HepG2 (cell line): ENCODE results near the gene DCDC2. TPM values are rescaled to one million over a fixed set of nuclear protein-coding genes. Genes with fewer than 3 reads are reported as not detected.
A peak's percentile ranks its signal among the peaks of the same experiment; 100 is the strongest.

Source experiments
- BCLAF1 ChIP-seq: fragments of 450-650 bp; IDR thresholded peaks from 2 replicates; pipeline ENCODE4 v1.6.1; 2017; ENCODE audit warnings: mild to moderate bottlenecking
- MAX ChIP-seq: IDR thresholded peaks from 2 replicates; pipeline ENCODE4 v1.6.1; 2012; ENCODE audit warnings: inconsistent platforms
- NFE2L1 ChIP-seq: sonication (generic); formaldehyde crosslinking; IDR thresholded peaks from 2 replicates; pipeline ENCODE4 v1.4.0; 2020; ENCODE audit warnings: missing genetic modification reagents, mild to moderate bottlenecking, borderline replicate concordance
- RFX3 ChIP-seq: IDR thresholded peaks from 2 replicates; pipeline ENCODE4 v1.6.1; 2016; ENCODE audit warnings: missing biosample characterization, missing genetic modification reagents
- SUZ12 ChIP-seq: fragments of 150-350 bp; IDR thresholded peaks from 2 replicates; pipeline ENCODE4 v1.6.1; 2014; ENCODE audit warnings: low read depth, low read length
- ZNF772 ChIP-seq: sonication (generic); formaldehyde crosslinking; IDR thresholded peaks from 2 replicates; pipeline ENCODE4 v1.5.0; 2020; ENCODE audit warnings: mild to moderate bottlenecking, missing genetic modification reagents
- polyA plus RNA-seq, 8 experiments: library from polyadenylated mRNA; depleted of rRNA in 3 of 8; stranded (reverse) in 7 of 8; unstranded in 1 of 8; fragments of >200 nt; fragmentation: Illumina TruSeq in 4 of 8; extraction: Trizol in 4 of 8; gene quantifications; 2 replicates each; pipeline versions ENCODE4 v1.2.1 to v1.2.3, GENCODE V29; 2011 to 2016; ENCODE audit warnings: low read depth in 4 of 8, missing spikeins in 1 of 8, mixed read lengths in 1 of 8; ENCODE audit not compliant: insufficient read depth in 1 of 8
- total RNA-seq, 5 experiments: library from RNA; depleted of rRNA; stranded (reverse); fragments of >200 nt; fragmentation: Illumina TruSeq; extraction: Trizol; gene quantifications; 2 replicates each; pipeline ENCODE4 v1.2.3, GENCODE V29; 2016; ENCODE audit warnings: low read depth in 1 of 5
- TF ChIP-seq, protein P1 (sequence below): sonication (generic); formaldehyde crosslinking; IDR thresholded peaks from 2 replicates; pipeline ENCODE4 v1.5.1; 2020; ENCODE audit warnings: mild to moderate bottlenecking, missing genetic modification reagents, moderate library complexity
- TF ChIP-seq, protein P2 (sequence below): sonication (generic); formaldehyde crosslinking; IDR thresholded peaks from 2 replicates; pipeline ENCODE4 v1.4.0; 2020; ENCODE audit warnings: missing genetic modification reagents
- TF ChIP-seq, protein P3 (sequence below): sonication (generic); formaldehyde crosslinking; IDR thresholded peaks from 2 replicates; pipeline ENCODE4 v1.4.0; 2020; ENCODE audit warnings: missing genetic modification reagents, borderline replicate concordance
- TF ChIP-seq, protein P4 (sequence below): sonication (generic); formaldehyde crosslinking; IDR thresholded peaks from 2 replicates; pipeline ENCODE4 v1.9.0; 2022; ENCODE audit warnings: low read depth, missing genetic modification reagents

DCDC2 gene
- total and polyA plus RNA-seq, 2 of the 13 experiments (the other 11 are each of a cell fraction or from before 2014, with no cell fraction given), result 9.0 to 36.2 TPM

GRCh38 chr6:24402697-24403500, 45.0 kb upstream of the DCDC2 start, which contains the start of gene MRS2 (continued):
- TF ChIP-seq, protein P1, sequence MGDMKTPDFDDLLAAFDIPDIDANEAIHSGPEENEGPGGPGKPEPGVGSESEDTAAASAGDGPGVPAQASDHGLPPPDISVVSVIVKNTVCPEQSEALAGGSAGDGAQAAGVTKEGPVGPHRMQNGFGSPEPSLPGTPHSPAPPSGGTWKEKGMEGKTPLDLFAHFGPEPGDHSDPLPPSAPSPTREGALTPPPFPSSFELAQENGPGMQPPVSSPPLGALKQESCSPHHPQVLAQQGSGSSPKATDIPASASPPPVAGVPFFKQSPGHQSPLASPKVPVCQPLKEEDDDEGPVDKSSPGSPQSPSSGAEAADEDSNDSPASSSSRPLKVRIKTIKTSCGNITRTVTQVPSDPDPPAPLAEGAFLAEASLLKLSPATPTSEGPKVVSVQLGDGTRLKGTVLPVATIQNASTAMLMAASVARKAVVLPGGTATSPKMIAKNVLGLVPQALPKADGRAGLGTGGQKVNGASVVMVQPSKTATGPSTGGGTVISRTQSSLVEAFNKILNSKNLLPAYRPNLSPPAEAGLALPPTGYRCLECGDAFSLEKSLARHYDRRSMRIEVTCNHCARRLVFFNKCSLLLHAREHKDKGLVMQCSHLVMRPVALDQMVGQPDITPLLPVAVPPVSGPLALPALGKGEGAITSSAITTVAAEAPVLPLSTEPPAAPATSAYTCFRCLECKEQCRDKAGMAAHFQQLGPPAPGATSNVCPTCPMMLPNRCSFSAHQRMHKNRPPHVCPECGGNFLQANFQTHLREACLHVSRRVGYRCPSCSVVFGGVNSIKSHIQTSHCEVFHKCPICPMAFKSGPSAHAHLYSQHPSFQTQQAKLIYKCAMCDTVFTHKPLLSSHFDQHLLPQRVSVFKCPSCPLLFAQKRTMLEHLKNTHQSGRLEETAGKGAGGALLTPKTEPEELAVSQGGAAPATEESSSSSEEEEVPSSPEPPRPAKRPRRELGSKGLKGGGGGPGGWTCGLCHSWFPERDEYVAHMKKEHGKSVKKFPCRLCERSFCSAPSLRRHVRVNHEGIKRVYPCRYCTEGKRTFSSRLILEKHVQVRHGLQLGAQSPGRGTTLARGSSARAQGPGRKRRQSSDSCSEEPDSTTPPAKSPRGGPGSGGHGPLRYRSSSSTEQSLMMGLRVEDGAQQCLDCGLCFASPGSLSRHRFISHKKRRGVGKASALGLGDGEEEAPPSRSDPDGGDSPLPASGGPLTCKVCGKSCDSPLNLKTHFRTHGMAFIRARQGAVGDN (CRISPR knock-in tag), result peak; percentile 98
- TF ChIP-seq NFE2L1, result peak; percentile 72; the same call in 1 of the 2 replicates
- peak; percentile 88 for TF ChIP-seq MAX
- peak; percentile 99 for TF ChIP-seq ZNF772
- TF ChIP-seq, protein P2, sequence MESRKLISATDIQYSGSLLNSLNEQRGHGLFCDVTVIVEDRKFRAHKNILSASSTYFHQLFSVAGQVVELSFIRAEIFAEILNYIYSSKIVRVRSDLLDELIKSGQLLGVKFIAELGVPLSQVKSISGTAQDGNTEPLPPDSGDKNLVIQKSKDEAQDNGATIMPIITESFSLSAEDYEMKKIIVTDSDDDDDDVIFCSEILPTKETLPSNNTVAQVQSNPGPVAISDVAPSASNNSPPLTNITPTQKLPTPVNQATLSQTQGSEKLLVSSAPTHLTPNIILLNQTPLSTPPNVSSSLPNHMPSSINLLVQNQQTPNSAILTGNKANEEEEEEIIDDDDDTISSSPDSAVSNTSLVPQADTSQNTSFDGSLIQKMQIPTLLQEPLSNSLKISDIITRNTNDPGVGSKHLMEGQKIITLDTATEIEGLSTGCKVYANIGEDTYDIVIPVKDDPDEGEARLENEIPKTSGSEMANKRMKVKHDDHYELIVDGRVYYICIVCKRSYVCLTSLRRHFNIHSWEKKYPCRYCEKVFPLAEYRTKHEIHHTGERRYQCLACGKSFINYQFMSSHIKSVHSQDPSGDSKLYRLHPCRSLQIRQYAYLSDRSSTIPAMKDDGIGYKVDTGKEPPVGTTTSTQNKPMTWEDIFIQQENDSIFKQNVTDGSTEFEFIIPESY (CRISPR knock-in tag), result no peak
- TF ChIP-seq SUZ12, result no peak
- TF ChIP-seq BCLAF1, result no peak
- TF ChIP-seq, protein P3, sequence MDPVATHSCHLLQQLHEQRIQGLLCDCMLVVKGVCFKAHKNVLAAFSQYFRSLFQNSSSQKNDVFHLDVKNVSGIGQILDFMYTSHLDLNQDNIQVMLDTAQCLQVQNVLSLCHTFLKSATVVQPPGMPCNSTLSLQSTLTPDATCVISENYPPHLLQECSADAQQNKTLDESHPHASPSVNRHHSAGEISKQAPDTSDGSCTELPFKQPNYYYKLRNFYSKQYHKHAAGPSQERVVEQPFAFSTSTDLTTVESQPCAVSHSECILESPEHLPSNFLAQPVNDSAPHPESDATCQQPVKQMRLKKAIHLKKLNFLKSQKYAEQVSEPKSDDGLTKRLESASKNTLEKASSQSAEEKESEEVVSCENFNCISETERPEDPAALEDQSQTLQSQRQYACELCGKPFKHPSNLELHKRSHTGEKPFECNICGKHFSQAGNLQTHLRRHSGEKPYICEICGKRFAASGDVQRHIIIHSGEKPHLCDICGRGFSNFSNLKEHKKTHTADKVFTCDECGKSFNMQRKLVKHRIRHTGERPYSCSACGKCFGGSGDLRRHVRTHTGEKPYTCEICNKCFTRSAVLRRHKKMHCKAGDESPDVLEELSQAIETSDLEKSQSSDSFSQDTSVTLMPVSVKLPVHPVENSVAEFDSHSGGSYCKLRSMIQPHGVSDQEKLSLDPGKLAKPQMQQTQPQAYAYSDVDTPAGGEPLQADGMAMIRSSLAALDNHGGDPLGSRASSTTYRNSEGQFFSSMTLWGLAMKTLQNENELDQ (CRISPR knock-in tag), result 0 out of 2 replicates have a peak, but pooled peaks have one; percentile 14
- 0 out of 2 replicates have a peak, but pooled peaks have one; percentile 48 for TF ChIP-seq RFX3 (CRISPR knock-in tag)
- TF ChIP-seq, protein P4, sequence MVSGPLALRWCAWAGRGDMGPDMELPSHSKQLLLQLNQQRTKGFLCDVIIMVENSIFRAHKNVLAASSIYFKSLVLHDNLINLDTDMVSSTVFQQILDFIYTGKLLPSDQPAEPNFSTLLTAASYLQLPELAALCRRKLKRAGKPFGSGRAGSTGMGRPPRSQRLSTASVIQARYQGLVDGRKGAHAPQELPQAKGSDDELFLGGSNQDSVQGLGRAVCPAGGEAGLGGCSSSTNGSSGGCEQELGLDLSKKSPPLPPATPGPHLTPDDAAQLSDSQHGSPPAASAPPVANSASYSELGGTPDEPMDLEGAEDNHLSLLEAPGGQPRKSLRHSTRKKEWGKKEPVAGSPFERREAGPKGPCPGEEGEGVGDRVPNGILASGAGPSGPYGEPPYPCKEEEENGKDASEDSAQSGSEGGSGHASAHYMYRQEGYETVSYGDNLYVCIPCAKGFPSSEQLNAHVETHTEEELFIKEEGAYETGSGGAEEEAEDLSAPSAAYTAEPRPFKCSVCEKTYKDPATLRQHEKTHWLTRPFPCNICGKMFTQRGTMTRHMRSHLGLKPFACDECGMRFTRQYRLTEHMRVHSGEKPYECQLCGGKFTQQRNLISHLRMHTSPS (CRISPR knock-in tag), result no peak
